ENCODE results near the gene FAHD2A.

- TF ChIP-seq, protein P1, sequence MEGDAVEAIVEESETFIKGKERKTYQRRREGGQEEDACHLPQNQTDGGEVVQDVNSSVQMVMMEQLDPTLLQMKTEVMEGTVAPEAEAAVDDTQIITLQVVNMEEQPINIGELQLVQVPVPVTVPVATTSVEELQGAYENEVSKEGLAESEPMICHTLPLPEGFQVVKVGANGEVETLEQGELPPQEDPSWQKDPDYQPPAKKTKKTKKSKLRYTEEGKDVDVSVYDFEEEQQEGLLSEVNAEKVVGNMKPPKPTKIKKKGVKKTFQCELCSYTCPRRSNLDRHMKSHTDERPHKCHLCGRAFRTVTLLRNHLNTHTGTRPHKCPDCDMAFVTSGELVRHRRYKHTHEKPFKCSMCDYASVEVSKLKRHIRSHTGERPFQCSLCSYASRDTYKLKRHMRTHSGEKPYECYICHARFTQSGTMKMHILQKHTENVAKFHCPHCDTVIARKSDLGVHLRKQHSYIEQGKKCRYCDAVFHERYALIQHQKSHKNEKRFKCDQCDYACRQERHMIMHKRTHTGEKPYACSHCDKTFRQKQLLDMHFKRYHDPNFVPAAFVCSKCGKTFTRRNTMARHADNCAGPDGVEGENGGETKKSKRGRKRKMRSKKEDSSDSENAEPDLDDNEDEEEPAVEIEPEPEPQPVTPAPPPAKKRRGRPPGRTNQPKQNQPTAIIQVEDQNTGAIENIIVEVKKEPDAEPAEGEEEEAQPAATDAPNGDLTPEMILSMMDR (IDR thresholded peaks at IDR 0.05), result peak; percentile 65 to 80 (median 70)
- TF ChIP-seq POLR2A (IDR thresholded peaks at IDR 0.05), result no peak
These were observed 13.0 kb upstream of the FAHD2A start for GRCh38 chr2:95389245-95390119.
